Hepatocyte (in vitro differentiated cells): ENCODE data around the gene NTN4. TPM values are rescaled to one million over a fixed set of nuclear protein-coding genes. Genes with fewer than 3 reads are reported as not detected.
A peak's percentile ranks its signal among the peaks of the same experiment; 100 is the strongest.

Experiments
- DNase-seq: peaks from one replicate; pipeline ENCODE4 v3.0.0-alpha.2; 2016; ENCODE audit warnings: low spot score
- H2AFZ ChIP-seq: fragments of 200-600 bp; sonication (generic); 2 replicates; pipeline ENCODE4 v1.6.0; 2016; ENCODE audit warnings: antibody characterized with exemption, mild to moderate bottlenecking
- H3K27ac ChIP-seq: fragments of 200-600 bp; sonication (generic); 2 replicates; pipeline ENCODE4 v1.5.1; 2016; ENCODE audit warnings: mild to moderate bottlenecking
- H3K27me3 ChIP-seq: fragments of 200-600 bp; sonication (generic); 2 replicates; pipeline ENCODE4 v1.6.1; 2016
- H3K36me3 ChIP-seq: fragments of 200-600 bp; sonication (generic); replicated peaks from 2 replicates; pipeline ENCODE4 v1.5.1; 2016; ENCODE audit warnings: low read depth; ENCODE audit not compliant: insufficient read depth
- H3K4me1 ChIP-seq: fragments of 200-600 bp; sonication (generic); 2 replicates; pipeline ENCODE4 v1.5.1; 2016; ENCODE audit warnings: mild to moderate bottlenecking, moderate library complexity; ENCODE audit not compliant: insufficient read depth
- H3K4me2 ChIP-seq: fragments of 200-600 bp; sonication (generic); 2 replicates; pipeline ENCODE4 v1.6.0; 2016
- H3K4me3 ChIP-seq: fragments of 200-600 bp; sonication (generic); 2 replicates; pipeline ENCODE4 v1.5.1; 2016; ENCODE audit warnings: mild to moderate bottlenecking
- H3K79me2 ChIP-seq: fragments of 200-600 bp; sonication (generic); 2 replicates; pipeline ENCODE4 v1.6.0; 2017; ENCODE audit warnings: mild to moderate bottlenecking
- H3K9me2 ChIP-seq: fragments of 200-600 bp; sonication (generic); replicated peaks from 2 replicates; pipeline ENCODE4 v1.6.0; 2017; ENCODE audit warnings: mild to moderate bottlenecking; ENCODE audit not compliant: insufficient read depth
- H3K9me3 ChIP-seq: fragments of 200-600 bp; sonication (generic); 2 replicates; pipeline ENCODE4 v1.5.1; 2016; ENCODE audit warnings: low read depth, mild to moderate bottlenecking
- H4K20me1 ChIP-seq: fragments of 200-600 bp; sonication (generic); 2 replicates; pipeline ENCODE4 v1.6.0; 2016; ENCODE audit warnings: mild to moderate bottlenecking; ENCODE audit not compliant: insufficient read depth, poor library complexity, severe bottlenecking
- EZH2 ChIP-seq: fragments of 200-600 bp; sonication (generic); IDR thresholded peaks from 2 replicates; pipeline ENCODE4 v1.6.1; 2016; ENCODE audit warnings: antibody characterized with exemption, mild to moderate bottlenecking, borderline replicate concordance
- EZH2phosphoT487 ChIP-seq: fragments of 200-600 bp; sonication (generic); IDR thresholded peaks from one replicate; pipeline ENCODE4 v1.6.1; 2018; ENCODE audit warnings: antibody characterized with exemption, mild to moderate bottlenecking, low read depth, moderate library complexity; ENCODE audit not compliant: unreplicated experiment, severe bottlenecking
- WGBS: methylation state at CpG from one replicate; pipeline ENCODE4 v1.1.6; 2016; ENCODE audit warnings: low lambda C conversion rate; ENCODE audit errors: missing lambda C conversion rate; 5-methylcytosine and 5-hydroxymethylcytosine counted together
- polyA plus RNA-seq: library from polyadenylated mRNA; unstranded; fragments of >200 nt; fragmentation: Nextera tagmentation; extraction: Ambion mirVana; gene quantifications from 2 replicates; pipeline ENCODE4 v1.2.1, GENCODE V29; 2016
- small RNA-seq: library from RNA; depleted of rRNA; stranded (forward); fragments of <200 nt; gene quantifications from one replicate; pipeline ENCODE3, GENCODE V24; 2014
- total RNA-seq: library from RNA; depleted of rRNA; stranded (reverse); fragments of >200 nt; gene quantifications from 2 replicates; pipeline ENCODE4 v1.2.3, GENCODE V29; 2014
- TF ChIP-seq, protein P1 (sequence below): fragments of 200-600 bp; sonication (generic); IDR thresholded peaks from 2 replicates; pipeline ENCODE4 v1.5.1; 2016; ENCODE audit warnings: antibody characterized with exemption, mild to moderate bottlenecking; ENCODE audit not compliant: poor library complexity

The NTN4 gene
- total and polyA plus RNA-seq, 2 experiments from 2014 or later, result 20.2 to 37.0 TPM

DNA sequence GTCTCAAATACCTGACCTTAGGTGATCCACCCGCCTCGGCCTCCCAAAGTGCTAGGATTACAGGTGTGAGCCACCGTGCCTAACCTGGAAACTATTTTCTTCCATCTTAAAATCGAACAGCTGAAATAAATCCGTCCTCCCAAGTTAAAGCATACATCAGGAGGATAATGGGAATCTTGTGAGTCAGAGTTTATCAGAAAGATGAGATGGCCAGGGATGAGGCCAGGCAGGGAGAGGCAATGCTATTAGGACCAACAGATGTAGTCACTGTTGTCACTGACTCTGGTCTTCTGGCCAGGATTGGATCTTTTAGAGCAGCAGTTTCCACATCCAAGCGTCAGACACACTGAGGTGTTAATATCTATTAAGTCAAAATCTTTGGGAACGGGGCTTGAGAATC lies 177.5 kb downstream of the NTN4 start:
- DNase-seq, result no peak
- no peaks in the 10 kb centered on the region for H3K27me3 ChIP-seq
- no peaks in the 10 kb centered on the region for H3K9me2 ChIP-seq
- peak overlapping the region; percentile 54 for H3K27ac ChIP-seq
- no peak overlapping the region for H3K4me2 ChIP-seq
- H3K36me3 ChIP-seq, result no peaks in the 10 kb centered on the region
- H4K20me1 ChIP-seq, result no peaks in the 10 kb centered on the region
- no peaks in the 10 kb centered on the region for H3K79me2 ChIP-seq
- no peak overlapping the region for H2AFZ ChIP-seq
- 91% methylated on average over 7 of the region's 7 CpGs for WGBS
- H3K4me3 ChIP-seq, result no peak overlapping the region
- no peaks in the 10 kb centered on the region for H3K9me3 ChIP-seq
- TF ChIP-seq EZH2 (no peak), EZH2phosphoT487 (no peak)
- TF ChIP-seq, protein P1, sequence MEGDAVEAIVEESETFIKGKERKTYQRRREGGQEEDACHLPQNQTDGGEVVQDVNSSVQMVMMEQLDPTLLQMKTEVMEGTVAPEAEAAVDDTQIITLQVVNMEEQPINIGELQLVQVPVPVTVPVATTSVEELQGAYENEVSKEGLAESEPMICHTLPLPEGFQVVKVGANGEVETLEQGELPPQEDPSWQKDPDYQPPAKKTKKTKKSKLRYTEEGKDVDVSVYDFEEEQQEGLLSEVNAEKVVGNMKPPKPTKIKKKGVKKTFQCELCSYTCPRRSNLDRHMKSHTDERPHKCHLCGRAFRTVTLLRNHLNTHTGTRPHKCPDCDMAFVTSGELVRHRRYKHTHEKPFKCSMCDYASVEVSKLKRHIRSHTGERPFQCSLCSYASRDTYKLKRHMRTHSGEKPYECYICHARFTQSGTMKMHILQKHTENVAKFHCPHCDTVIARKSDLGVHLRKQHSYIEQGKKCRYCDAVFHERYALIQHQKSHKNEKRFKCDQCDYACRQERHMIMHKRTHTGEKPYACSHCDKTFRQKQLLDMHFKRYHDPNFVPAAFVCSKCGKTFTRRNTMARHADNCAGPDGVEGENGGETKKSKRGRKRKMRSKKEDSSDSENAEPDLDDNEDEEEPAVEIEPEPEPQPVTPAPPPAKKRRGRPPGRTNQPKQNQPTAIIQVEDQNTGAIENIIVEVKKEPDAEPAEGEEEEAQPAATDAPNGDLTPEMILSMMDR, result no peak
- H3K4me1 ChIP-seq, result peaks cover 4% of the 10 kb centered on the region

DNA sequence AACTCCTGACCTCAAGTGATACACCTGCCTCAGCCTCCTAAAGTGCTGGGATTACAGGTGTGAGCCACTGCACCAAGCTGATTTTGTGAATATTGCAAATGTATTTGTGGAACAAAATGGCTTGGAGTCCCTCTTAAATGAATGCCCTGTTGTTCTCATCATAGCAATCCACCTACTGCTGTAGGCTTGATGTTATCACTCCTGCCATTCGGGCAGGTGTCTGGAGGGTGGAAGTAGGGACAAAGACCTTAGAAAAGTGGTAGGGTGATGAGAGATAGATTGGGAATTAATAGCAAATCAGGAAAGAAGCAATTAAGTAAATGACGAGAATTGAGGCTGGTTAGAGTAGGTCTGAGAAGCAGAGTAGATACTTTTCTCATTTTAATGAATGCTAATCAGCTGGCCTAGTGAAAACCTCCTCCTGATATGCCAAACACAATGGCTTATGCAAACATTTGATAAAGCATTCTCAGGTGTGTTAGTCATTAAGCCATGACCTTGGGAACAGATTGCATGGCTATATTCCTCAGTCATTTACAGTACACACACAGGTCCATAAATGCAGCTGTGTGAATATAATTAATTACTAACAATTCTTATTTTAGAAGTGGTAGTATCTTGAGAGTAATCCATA lies 178.8 kb downstream of the NTN4 start:
- TF ChIP-seq EZH2, result no peak
- no peak for TF ChIP-seq EZH2phosphoT487
- TF ChIP-seq, protein P1, result no peak
- H3K4me1 ChIP-seq, result peaks cover 4% of the 10 kb centered on the region
- no peaks in the 10 kb centered on the region for H4K20me1 ChIP-seq
- H3K27me3 ChIP-seq, result no peaks in the 10 kb centered on the region
- DNase-seq, result peak; percentile 59
- H3K36me3 ChIP-seq, result no peaks in the 10 kb centered on the region
- WGBS, result 33% methylated on average over 2 of the region's 2 CpGs
- H3K79me2 ChIP-seq, result no peaks in the 10 kb centered on the region
- no peaks in the 10 kb centered on the region for H3K9me2 ChIP-seq
- peak overlapping the region; percentile 73 for H3K27ac ChIP-seq
- no peak overlapping the region for H2AFZ ChIP-seq
- no peak overlapping the region for H3K4me3 ChIP-seq
- no peaks in the 10 kb centered on the region for H3K9me3 ChIP-seq
- no peak overlapping the region for H3K4me2 ChIP-seq

DNA sequence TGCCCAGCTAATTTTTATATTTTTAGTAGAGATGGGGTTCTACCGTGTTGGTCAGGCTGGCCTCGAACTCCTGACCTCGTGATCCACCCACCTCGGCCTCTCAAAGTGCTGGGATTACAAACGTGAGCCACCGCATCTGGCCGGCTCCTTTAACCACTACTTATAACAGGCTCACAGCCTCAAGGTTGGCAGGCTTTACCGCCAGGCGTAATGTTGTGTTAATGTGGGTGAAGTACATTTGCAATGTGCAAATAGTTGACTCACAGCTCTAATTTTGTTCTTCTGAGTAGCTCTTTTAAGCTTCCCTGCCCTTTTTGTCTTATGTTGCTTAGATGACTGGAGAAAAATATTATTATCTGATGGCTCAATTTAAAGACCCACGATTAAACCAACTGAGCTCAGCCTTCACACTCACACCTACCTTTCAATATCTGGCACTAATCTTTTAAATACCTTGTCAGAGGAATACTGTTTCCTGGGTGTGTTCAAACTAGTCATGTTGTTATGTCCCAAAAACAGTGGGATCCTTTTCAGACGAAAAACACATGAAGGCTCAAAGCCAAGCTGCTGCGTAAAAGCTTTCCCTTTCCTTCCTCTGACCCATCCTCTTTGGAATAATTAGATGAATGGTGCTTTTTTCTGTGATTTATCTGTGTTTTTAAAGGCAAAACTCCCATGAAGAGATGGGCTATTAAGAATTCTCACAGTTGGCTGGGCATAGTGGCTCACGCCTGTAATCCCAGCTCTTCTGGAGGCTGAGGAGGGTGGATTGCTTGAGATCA lies 182.1 kb downstream of the NTN4 start:
- H3K4me1 ChIP-seq, result no peaks in the 10 kb centered on the region
- H3K79me2 ChIP-seq, result no peaks in the 10 kb centered on the region
- no peaks in the 10 kb centered on the region for H3K27me3 ChIP-seq
- H3K9me2 ChIP-seq, result no peaks in the 10 kb centered on the region
- no peaks in the 10 kb centered on the region for H3K9me3 ChIP-seq
- no peaks in the 10 kb centered on the region for H3K36me3 ChIP-seq
- no peak overlapping the region for H2AFZ ChIP-seq
- peak overlapping the region; percentile 1 for H3K27ac ChIP-seq
- whole genome bisulfite sequencing, result 48% methylated on average over 13 of the region's 13 CpGs
- H3K4me2 ChIP-seq, result no peak overlapping the region
- peak; percentile 45 for DNase-seq
- no peaks in the 10 kb centered on the region for H4K20me1 ChIP-seq
- TF ChIP-seq EZH2, result no peak
- TF ChIP-seq, protein P1, result no peak
- no peak for TF ChIP-seq EZH2phosphoT487
- no peak overlapping the region for H3K4me3 ChIP-seq

Small RNA genes lying within 50 kb of the gene (small RNA-seq; reads per million reads assigned to genes)
- gene RF00019 (not detected), gene RNU6-247P (not detected)

Other genes starting within 250 kb of the NTN4 start
- gene USP44, start 239.3 kb downstream of the NTN4 start, total RNA-seq, result 0.32 and 0.80 TPM in 2 replicates
- not detected in 2 replicates for gene USP44, start 239.3 kb downstream of the NTN4 start, polyA plus RNA-seq
- 10.9 and 20.0 TPM in 2 replicates for gene SNRPF, start 68.2 kb upstream of the NTN4 start, total RNA-seq
- gene SNRPF, start 68.2 kb upstream of the NTN4 start, polyA plus RNA-seq, result 54.4 and 54.6 TPM in 2 replicates
- gene CCDC38, start 151.8 kb upstream of the NTN4 start, total RNA-seq, result 0.48 TPM in 1 of 2 replicates, not detected in the other
- gene CCDC38, start 151.8 kb upstream of the NTN4 start, polyA plus RNA-seq, result 0.55 TPM in 1 of 2 replicates, not detected in the other
- 2.1 and 3.5 TPM in 2 replicates for gene AMDHD1, start 152.6 kb upstream of the NTN4 start, total RNA-seq
- gene AMDHD1, start 152.6 kb upstream of the NTN4 start, polyA plus RNA-seq, result 0.43 and 3.0 TPM in 2 replicates
- 1.3 and 1.8 TPM in 2 replicates for gene HAL, start 205.6 kb upstream of the NTN4 start, total RNA-seq
- gene HAL, start 205.6 kb upstream of the NTN4 start, polyA plus RNA-seq, result 0.91 and 1.7 TPM in 2 replicates
- gene LTA4H, start 244.8 kb upstream of the NTN4 start, total RNA-seq, result 89.0 and 90.5 TPM in 2 replicates
- gene LTA4H, start 244.8 kb upstream of the NTN4 start, polyA plus RNA-seq, result 35.0 and 42.1 TPM in 2 replicates